HCT116 (cell line): ENCODE measurements around the gene TARM1.

Experiments
- CTCF ChIP-seq, 3 experiments: fragments of 200-600 bp in 1 of 3; sonication (generic) in 1 of 3; IDR thresholded peaks in 2 of 3; conservative IDR thresholded peaks in 1 of 3; 2 replicates each; pipeline ENCODE4 v1.5.1; 2012 to 2017; ENCODE audit warnings: low read depth in 2 of 3, low read length in 2 of 3, antibody characterized with exemption in 1 of 3, borderline replicate concordance in 1 of 3, control low read depth in 1 of 3, mild to moderate bottlenecking in 1 of 3, mixed read lengths in 1 of 3, mixed run types in 1 of 3, moderate library complexity in 1 of 3; ENCODE audit not compliant: insufficient read depth in 1 of 3
- POLR2A ChIP-seq: IDR thresholded peaks from 2 replicates; pipeline ENCODE4 v1.7.0; 2011; ENCODE audit warnings: borderline replicate concordance; ENCODE audit not compliant: insufficient read depth, insufficient read length; ENCODE audit errors: extremely low read depth
- POLR2AphosphoS5 ChIP-seq: IDR thresholded peaks from 2 replicates; pipeline ENCODE4 v1.6.1; 2011; ENCODE audit warnings: mild to moderate bottlenecking, low read depth, low read length, moderate library complexity
- TF ChIP-seq, protein P1 (sequence below): IDR thresholded peaks from 2 replicates; pipeline ENCODE4 v1.6.1; 2012

DNA sequence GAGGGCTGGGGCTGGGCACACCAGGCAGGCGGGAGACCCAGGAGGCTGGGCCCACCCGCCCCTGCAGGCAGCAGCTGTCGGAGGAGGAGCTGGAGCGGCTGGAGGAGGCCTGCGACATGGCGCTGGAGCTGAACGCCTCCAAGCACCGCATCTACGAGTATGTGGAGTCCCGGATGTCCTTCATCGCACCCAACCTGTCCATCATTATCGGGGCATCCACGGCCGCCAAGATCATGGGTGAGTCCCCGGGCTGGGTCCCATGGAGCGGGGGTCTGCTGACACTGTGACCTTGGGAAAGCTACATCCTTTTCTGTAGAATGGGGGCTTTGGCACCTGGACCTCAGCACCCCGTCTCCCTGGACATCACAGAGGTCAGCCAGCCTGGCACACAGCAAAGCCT lies 42.5 kb upstream of the TARM1 start:
- TF ChIP-seq POLR2A (no peak), CTCF (IDR thresholded peaks at IDR 0.05 in 2 of 3, conservative IDR thresholded peaks at IDR 0.05 in 1 of 3; ENCODE audit: borderline replicate concordance in 1 of 3, insufficient read depth in 1 of 3, low read depth in 2 of 3, low read length in 2 of 3) (no peak), POLR2AphosphoS5 (no peak)
- TF ChIP-seq, protein P1, sequence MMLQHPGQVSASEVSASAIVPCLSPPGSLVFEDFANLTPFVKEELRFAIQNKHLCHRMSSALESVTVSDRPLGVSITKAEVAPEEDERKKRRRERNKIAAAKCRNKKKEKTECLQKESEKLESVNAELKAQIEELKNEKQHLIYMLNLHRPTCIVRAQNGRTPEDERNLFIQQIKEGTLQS: no peak
